VCaP (cell line): ENCODE data around the gene KRT76.
"Not testable (repeated sequence)": the region's sequence is repeated elsewhere in the genome, so short reads cannot be mapped to it uniquely, and the experiment has no call there.

ENCODE experiments used
- H3K27ac ChIP-seq: fragments of 450-650 bp; 2 replicates; pipeline ENCODE4 v1.5.1; 2017
- TF ChIP-seq, protein P1 (sequence below): fragments of 450-650 bp; conservative IDR thresholded peaks from 2 replicates; pipeline ENCODE4 v1.5.1; 2017; ENCODE audit warnings: mild to moderate bottlenecking, moderate library complexity

The KRT76 gene

DNA sequence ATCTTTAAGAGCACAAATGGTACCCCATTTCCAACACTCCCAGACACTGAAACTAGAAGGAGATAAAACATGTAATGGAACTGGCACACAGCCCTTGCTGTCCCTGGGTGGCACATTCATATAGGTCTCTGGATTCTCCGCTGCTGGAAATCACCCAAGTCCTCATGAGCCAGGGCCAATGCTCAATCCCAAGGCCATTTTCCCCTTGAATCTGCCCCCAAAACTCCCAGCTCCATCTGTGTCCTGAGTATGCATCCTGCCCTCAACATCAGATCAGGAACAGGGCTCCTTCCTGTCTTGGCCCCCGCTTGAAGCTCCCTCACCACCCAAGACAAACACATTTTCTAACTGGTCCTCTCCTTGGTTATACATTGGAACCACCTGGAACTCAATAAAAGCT lies 24.6 kb downstream of the KRT76 start:
- TF ChIP-seq, protein P1, sequence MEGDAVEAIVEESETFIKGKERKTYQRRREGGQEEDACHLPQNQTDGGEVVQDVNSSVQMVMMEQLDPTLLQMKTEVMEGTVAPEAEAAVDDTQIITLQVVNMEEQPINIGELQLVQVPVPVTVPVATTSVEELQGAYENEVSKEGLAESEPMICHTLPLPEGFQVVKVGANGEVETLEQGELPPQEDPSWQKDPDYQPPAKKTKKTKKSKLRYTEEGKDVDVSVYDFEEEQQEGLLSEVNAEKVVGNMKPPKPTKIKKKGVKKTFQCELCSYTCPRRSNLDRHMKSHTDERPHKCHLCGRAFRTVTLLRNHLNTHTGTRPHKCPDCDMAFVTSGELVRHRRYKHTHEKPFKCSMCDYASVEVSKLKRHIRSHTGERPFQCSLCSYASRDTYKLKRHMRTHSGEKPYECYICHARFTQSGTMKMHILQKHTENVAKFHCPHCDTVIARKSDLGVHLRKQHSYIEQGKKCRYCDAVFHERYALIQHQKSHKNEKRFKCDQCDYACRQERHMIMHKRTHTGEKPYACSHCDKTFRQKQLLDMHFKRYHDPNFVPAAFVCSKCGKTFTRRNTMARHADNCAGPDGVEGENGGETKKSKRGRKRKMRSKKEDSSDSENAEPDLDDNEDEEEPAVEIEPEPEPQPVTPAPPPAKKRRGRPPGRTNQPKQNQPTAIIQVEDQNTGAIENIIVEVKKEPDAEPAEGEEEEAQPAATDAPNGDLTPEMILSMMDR = no peak

DNA sequence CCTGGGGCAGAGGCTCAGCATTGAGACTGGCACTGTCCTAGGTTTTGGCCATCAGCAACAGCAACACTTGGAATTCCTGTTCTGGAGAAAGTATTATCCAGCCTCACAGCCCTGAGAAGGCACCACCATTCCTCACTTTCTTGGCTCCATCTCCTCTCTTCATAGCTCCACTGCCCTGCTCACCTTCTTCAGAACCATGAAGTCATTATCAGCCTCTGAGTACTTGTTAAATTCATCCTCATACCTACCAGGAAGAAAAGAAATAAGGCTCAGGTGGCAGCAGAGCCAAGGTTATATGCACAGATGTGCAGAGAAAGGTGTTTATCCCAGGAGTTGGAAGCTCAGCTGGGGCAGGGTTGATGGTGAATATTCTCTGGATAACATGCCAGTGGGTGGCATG lies 25.4 kb downstream of the KRT76 start:
- TF ChIP-seq, protein P1 = no peak

More for the DNA sequence above, 24.6 kb downstream of the KRT76 start:
- no peak overlapping the region for H3K27ac ChIP-seq

DNA sequence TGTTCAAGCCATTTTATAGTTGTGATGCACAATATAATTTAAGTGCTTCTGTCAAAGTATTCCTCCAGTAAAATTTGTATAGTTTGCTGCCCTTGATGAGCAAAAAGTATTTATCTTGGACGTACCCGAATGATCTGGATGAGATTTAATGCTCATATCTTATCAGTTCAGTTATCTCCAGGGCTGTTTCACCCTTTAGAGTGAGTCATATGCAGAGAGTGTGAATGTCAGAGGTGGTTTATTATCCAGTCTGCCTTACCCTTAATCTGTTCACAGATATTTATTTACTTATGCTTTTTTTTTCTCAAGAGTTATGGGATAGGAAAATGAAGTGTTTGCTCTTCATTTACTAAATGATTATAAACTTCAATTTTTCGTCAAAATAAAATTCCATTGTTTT lies 26.6 kb downstream of the KRT76 start:
- H3K27ac ChIP-seq = not testable (repeated sequence)

More for the DNA sequence above, 25.4 kb downstream of the KRT76 start:
- no peak overlapping the region for H3K27ac ChIP-seq

DNA sequence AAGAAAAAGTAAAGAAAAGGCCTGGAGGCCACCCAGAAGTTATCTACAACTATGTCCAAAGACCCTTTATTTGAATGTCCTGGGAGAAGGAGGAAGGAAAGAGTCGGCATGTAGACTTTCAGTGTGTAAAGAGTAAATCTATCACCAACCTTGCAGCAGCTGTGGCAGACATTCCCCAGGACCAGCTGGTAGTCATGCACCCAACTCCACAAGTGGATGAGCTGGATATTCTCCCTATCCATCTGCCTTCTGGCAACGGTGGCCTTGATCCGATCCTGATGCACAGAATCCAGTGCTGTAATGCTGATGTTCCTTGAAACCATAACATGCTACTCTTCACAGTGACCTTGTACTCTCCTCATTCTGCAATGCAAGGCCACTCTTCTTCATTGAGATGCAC lies 27.3 kb downstream of the KRT76 start:
- TF ChIP-seq, protein P1 = no peak
- no peak overlapping the region for H3K27ac ChIP-seq

DNA sequence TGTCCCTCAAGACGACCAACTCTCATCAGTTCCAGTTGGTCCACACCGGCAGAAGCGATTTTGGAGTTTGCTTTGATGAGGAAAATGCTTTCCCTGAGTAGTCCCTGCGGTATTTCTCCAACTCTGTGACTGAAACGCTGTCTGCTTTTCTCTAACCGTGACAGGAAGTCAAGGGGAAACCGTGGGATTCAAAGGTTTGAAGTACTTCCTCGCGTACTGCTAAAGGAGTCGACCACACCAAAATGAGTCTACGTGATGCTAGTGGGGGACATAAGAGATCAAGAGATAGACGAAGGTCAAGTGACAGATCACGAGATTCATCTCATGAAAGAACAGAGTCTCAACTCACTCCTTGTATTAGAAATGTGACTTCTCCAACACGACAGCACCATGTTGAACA lies 28.6 kb downstream of the KRT76 start:
- H3K27ac ChIP-seq = no peak overlapping the region
- TF ChIP-seq, protein P1 = no peak

DNA sequence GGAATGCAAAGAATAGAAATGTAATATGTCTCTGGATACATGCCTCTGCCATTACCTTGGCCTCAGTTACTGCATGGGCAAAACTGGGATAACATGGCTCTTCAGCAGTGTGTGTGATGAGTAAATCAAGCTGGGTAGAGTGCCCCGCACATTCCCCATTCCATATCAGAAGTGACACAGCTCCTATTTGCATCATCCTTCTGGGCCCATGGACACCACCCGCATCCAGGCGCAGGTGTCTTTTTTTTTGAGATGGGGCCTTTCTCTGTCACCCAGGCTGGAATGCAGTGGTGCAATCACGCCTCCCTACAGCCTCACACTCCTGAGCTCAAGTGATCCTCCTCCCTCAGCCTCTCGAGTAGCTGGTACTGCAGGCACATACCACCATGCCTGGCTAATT lies 31.6 kb downstream of the KRT76 start:
- no peak overlapping the region for H3K27ac ChIP-seq
- TF ChIP-seq, protein P1 = no peak

DNA sequence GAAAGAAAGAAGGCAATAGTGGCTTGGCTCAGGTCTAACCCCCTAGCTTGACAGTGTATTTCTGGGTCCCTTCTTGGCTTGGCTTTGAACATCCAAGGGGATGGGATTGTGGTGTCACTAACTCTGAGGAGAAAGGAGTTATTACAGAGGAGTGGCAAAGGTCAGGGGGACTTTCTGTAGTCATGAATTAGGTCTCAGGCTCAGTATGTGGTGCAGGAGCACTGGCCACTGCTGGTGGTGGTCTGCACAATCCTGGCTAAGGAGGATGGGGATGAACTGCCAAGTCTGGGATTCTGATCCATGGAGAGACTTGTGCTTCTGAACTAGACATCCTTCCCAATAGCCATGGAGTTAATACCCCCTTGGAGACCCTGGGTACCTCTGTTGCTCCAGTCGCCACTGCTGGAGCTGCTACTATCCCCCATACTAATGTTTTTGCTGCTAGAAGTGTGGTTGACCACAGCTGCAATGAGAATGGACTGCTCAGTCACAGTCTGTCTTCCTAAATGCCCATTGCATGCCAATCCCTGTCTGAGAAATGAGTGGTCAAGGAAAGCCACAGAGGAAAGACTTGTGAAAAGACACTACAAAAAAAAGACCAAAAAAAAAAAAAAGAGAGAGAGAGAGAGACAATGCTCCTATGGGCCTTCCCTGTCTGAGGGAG lies 32.5 kb downstream of the KRT76 start:
- TF ChIP-seq, protein P1 = no peak

DNA sequence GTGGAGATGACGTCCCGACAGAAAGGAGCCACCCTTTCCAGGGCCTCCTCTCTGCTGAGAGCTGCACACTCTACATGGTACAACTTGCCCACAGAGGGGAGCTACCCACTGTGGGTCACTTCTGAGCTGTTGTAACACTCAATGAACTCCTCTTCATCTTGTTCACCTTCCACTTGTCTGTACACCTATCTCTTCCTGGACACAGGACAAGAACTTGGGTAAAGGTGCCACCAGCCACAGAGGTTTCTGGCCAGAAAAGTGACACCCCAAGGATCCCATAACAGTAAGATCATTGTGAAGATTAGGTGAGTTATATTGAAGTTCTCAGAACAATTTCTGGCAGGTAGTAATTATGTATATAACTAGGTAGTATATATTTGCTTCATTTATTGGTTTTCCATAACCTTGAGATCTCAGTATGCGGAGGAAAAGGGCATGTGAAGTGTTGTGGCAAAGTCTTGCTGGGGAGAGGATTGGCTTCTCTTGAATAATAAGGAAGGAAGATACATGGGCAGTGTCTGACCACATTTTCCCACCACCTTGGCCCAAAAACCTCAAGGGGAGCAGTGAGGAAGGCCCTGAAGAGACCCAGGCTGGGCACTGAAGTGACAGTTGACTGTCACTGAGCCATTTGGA lies 34.2 kb downstream of the KRT76 start:
- TF ChIP-seq, protein P1 = no peak
- H3K27ac ChIP-seq = no peak overlapping the region

More for the DNA sequence above, 32.5 kb downstream of the KRT76 start:
- no peak overlapping the region for H3K27ac ChIP-seq
